Measurements from ENCODE around the gene LIPT2.

- TF ChIP-seq, protein P1, sequence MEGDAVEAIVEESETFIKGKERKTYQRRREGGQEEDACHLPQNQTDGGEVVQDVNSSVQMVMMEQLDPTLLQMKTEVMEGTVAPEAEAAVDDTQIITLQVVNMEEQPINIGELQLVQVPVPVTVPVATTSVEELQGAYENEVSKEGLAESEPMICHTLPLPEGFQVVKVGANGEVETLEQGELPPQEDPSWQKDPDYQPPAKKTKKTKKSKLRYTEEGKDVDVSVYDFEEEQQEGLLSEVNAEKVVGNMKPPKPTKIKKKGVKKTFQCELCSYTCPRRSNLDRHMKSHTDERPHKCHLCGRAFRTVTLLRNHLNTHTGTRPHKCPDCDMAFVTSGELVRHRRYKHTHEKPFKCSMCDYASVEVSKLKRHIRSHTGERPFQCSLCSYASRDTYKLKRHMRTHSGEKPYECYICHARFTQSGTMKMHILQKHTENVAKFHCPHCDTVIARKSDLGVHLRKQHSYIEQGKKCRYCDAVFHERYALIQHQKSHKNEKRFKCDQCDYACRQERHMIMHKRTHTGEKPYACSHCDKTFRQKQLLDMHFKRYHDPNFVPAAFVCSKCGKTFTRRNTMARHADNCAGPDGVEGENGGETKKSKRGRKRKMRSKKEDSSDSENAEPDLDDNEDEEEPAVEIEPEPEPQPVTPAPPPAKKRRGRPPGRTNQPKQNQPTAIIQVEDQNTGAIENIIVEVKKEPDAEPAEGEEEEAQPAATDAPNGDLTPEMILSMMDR (IDR thresholded peaks at IDR 0.05): no peak
- no peak for TF ChIP-seq ZFX (IDR thresholded peaks at IDR 0.05; ENCODE audit: borderline replicate concordance)
Measured at GRCh38 chr11:74450318-74450717, 43.2 kb downstream of the LIPT2 start.
